Embryonic facial prominence (tissue), 1 donor: ENCODE results near the gene KLK15.

Experiments
- DNase-seq: peaks from one replicate; pipeline ENCODE4 v3.0.0-alpha.2; 2016; ENCODE audit errors: extremely low spot score

Gene KLK15

GRCh38 chr19:50843701-50844221 is 10.4 kb upstream of the KLK15 start:
- no peak for DNase-seq

- DNase-seq, result no peak
Measured at GRCh38 chr19:50843205-50843604, 9.8 kb upstream of the KLK15 start.

DNA sequence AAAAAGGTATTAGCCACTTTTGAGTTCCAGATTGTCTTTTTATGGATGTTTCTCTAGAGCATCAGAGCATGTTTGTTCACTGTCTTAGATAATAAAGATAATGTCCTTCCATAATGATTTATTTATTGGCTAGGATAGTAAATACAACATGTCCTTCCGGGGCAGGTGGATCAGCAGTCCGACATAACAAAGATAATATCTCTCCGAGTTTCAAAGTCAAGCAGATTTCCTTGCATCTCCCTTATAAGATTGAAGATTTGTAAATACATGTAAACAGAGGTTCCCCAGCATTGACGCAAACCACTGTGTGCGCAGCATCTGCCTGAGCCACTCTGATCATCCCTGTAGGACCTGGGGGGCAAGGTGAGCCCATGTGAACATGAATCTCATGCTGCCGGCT is 8.8 kb upstream of the KLK15 start:
- no peak for DNase-seq

DNA sequence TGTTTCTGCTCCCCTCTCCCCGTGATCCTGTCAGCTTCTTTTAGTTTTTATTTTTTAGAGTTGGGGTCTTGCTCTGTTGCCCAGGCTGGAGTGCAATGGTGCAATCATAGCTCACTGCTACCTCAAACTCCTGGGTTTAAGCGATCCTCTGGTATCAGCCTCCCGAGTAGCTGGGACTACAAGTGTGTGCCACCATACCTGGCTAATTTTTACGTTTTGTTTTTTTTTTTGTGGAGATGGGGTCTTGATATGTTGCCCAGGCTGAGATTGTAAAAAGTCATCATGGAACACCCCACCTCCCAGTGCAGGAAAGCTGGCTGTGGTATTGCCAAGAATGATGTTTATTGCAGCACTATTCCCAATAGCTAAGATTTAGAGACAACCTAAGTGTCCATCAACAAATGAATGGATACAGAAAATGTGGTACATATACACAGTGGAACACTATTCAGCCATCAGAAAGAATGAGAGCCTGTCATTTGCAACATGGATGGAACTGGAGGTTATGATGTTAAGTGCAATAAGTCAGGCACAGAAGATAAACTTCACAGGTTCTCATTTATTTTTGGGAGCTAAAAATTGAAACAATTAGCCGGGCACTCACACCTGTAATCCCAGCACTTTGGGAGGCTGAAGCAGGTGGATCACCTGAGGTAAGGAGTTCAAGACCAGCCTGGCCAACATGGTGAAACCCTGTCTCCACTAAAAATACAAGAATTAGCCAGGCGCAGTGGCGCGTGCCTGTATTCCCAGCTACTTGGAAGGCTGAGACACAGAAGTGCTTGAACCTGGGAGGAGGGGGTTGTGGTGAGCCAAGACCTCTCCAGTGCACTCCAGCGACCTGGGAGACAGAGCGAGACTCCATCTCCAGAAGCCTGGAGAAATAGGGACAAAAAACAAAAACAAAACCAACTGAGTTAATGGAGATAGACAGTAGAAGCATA is 6.6 kb upstream of the KLK15 start:
- DNase-seq, result no peak

- no peak for DNase-seq
Measured at GRCh38 chr19:50838239-50838638, 4.9 kb upstream of the KLK15 start.

GRCh38 chr19:50837300-50837699 is 3.9 kb upstream of the KLK15 start:
- DNase-seq, result no peak

DNA sequence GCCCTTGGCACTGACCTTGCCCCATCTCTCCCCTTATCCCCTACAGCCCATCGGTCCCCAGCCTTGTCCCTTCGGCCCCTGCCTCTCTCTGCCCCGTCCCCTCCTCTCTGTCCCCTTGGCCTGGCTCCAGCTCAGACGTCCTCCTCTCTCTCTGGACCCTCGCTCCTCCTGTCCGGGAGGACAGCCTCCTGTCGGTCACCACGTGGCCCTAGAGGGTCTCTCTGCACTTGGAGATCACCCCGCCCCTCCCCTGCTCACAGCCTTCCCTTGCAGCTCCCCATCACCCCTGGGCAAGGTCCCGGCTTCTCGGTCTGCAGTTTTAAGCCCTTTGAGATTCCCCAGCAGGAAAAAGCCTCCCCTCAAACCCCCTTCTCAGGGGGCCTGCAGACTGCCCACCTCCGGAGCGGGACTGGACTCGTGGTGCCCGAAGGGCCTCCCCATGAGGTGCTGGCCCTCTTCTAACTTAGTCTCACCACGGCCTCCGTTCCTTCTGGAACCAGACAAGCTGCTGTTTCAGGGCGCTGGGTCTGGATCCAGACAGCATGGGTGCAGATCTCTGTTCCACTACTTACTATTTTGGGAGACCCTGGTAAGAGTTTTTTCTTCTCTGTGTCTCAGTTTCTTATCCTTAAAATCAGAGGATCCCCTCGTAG is 3.3 kb upstream of the KLK15 start:
- DNase-seq, result no peak

DNA sequence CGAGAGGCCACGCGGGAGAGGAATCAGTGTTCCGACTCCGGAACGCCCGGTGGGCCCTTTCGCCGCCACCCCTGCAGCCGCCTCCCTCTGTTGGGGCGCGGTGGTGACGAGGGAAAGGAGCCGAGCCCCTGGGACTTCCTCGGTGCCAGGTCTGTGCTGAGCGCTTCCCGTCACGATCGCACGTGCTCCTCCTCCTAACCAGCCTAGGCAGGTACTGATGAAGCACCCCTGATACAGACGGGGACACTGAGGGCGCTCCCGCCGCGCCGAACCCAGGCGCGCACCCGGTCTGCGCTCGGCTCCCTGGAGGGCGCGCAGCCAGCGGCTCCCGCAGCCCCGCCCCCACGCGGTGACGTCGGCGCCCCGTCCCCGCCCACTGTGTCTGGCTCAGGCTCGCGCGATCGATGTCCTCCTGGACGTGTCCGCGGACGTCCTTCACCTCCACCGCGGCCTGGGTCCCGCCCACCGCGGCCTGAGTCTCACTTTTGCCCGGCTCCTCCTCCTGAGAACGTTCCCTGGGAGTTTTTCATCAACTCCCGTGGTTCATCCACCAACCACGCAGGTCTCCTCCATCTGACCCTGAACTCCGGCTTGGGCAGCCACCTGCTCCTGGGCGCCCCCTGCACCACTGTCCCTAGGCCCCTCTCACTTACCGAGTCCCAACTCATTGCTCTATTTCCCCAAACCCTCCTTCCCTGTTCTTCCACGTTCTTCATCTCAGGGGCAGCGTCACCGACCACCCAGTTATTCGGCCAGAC is 2.6 kb upstream of the KLK15 start:
- no peak for DNase-seq

GRCh38 chr19:50835103-50835784 is 1.9 kb upstream of the KLK15 start:
- DNase-seq, result no peak

GRCh38 chr19:50833802-50834167 is 411 bp upstream of the KLK15 start:
- no peak for DNase-seq

DNA sequence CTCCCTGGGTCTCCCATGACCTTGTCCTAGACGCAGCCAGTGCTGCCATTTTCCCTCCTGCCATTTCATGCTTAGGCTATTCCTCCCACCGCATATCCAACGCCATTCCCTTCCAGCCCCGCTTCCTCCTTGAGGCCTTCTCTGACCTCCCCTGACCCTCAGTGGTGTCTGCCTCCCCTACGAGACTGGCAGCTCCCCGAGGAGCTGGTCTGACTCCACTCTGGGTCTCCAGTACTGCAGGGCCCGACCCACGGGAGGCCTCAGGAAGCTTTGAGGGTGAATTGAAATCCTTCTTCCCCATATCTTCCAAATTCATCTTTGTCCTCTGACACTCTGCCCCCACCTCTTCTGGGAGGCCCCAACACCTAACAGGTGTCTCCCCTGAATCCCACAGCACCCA is 708 bp downstream of the KLK15 start:
- DNase-seq, result no peak

GRCh38 chr19:50831026-50831396 is 2.4 kb downstream of the KLK15 start:
- DNase-seq, result no peak

DNA sequence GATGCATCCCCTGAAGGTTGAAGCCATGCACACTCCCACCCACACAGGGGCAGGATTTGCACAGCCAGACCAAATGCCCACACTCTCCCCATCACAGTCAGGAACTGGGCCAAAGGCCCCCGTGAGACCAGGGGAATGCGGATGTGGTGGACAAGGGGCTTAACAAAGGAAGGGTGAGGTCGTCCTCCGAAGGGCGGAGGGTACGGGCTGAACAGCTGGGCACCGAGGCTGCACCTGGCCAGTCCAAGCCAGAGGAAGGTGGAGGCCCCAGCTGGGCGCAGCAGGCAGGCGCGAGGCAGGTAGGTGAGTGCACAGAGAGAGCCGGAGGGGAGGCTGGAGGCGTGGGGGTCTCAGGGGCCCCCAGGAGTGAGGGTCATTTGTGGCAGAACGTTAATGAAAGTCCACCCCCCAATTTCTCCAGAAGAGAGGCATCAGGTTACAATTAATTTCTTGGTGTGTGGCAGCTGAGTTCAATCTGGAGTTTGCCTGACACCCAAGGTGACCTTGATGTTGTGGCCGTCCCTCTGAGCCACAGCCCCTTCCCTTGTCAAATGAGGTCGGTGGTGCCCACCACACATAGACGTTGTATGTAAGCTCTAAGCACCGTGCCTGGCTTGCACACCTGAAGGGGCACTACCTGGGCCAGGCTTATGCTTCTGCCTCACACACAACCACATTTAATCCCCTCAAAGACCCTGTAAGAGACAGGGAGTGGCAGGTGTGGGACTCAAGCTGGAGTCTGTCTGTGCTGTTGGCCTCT is 2.9 kb downstream of the KLK15 start:
- no peak for DNase-seq

DNA sequence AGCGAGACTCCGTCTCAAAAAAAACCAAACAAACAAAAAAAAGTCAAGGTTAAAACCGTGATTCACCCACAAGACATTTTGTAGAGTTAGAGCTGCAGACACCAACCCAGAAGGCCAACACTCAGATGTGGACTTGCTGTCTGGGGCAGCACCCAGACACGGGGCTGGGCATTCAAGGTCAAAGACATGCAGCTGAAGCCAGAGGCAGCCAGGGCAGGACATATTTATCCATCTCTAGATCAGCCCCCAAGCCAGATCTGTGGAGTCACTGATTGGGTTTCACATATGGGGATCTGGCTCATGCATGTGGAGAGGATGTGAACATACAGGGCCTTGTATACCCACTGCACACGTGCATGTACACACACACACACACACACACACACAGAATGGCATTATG is 3.6 kb downstream of the KLK15 start:
- DNase-seq, result no peak

DNA sequence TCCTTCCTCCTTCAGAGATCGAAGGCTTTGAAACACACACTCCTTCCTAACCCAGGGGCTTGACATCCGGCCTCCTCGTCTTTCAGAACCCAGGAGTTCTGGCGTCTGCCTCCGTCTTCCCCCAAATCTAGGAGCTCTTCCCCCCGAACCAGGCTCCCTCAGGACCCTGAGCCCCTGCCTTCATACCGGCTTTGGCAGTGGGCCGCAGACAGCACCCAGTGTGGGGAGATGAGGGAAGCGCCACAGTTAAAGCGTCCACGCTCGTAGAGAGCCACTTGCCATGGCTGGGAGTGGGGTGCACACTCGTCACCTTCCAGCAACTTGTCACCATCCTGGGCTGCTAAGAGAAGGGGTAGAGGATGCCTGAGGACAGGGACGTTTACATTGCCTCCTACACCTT is 5.9 kb downstream of the KLK15 start:
- DNase-seq, result no peak

DNA sequence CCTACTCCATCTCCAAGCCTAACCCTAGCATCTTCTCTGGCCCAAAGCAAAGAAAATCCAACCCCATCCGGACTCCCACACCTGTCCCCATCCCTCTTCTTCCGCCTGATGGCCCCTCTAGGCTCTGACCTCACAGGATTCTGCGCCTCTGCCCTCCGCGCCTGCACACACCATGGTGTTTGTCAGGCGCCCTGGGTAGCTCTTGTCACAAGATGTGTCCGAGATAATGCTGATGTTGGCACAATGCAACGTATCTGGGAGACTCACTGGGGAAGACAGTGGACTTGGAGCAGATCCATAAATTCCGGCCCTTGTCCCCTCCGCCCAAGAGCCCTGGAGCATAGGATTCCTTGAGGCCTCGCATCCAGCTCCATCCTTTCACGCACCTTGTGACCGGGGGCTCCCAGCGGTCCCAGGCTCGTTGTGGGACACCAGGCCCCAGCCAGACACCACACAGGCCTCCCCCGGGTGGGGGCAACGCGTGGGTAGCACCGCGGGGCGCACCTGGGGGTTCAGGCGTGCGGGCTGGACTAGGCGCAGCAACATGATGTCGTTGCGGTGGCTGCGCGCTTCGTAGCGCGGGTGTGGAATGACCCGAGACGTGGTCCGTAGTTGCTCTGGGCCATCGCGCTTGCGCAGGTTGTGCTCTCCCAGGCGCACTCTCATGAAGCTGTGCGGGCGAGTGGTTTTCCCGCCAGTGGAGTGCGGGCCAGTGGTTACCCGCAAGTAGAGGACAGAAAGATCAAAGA is 6.7 kb downstream of the KLK15 start:
- DNase-seq, result no peak

GRCh38 chr19:50823389-50824042 is 9.9 kb downstream of the KLK15 start, which contains the start of gene KLK1:
Gene KLK1, minus strand, starts transcription at chr19:50823787. Its CDS starts 39 bp downstream, at chr19:50823748.
- DNase-seq, result no peak

DNA sequence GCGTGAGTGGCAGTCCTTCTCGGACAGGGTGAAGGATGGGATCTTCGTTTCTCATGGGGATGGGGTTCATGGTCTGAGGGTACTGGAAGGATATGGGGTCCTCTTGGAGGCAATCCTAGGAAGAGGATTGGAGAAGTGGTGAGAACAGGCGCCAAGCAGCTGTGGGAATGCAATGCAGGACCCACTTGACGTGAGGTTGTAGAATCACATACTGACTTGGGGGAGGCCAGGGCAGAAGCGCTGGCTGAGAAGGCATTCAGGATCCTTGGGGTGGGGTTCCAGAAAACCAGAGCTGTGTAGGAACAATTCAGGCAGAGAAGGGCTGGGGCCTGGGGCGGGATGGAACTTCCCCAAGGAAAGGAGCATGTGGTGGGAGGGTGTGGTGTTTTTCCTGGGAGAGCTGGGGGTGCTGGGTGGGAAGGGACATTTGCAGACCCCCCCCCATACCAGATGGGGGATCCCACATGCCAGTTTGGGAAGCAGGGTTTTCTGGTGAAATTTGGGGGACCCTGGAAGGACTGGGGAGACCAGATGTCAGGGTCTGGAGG is 10.6 kb downstream of the KLK15 start:
- no peak for DNase-seq

DNA sequence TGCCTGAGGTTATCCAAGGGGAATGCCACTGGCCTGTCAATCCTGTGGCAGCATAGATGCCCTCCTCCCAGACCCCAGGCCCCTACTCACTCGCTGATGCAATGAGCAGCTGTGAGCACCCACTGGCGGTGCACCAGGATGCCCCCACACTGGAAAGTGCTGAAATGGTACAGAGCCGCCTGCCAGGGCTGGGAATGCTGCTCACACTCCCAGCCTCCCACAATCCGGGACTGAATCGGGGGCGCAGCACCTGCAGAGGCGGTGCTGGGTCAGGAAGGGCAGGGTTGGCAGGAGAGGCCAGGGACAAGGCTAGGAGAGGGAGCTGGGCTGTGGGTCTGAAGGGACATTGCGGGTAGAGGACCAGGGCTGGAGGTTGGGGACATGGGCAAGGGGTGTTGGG is 11.8 kb downstream of the KLK15 start:
- no peak for DNase-seq
